Hepatocyte (in vitro differentiated cells): ENCODE results near the gene TMEM126B.

ENCODE experiments used
- CTCF ChIP-seq: fragments of 200-600 bp; sonication (generic); IDR thresholded peaks from 2 replicates; pipeline ENCODE4 v1.5.1; 2016; ENCODE audit warnings: antibody characterized with exemption, mild to moderate bottlenecking; ENCODE audit not compliant: poor library complexity
- EZH2 ChIP-seq: fragments of 200-600 bp; sonication (generic); IDR thresholded peaks from 2 replicates; pipeline ENCODE4 v1.6.1; 2016; ENCODE audit warnings: antibody characterized with exemption, mild to moderate bottlenecking, borderline replicate concordance

DNA sequence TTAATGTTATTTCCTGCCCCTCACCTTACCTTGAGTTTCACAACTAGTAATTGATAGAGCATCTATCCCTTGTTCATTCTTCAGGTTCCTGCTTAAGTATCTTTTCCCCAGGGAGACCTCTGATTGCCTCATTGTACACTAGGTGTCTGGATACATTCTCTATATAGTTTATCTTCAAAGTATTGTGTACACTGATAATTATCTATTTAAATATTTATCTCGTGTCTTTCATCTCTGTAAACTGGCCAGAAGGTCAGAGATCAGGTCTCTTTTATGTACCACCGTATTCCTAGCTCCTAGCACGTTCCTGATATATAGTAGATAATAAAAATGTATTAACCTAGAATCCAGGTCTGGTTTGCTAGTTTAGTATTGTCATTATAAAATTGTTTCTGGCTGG lies 6.4 kb downstream of the TMEM126B start:
- TF ChIP-seq CTCF, result no peak
- TF ChIP-seq EZH2, result no peak
